A673 (cell line): ENCODE results near the gene ZBED3.

Source experiments
- CTCF ChIP-seq: fragments of 300-800, 200-600 bp; sonication (generic); conservative IDR thresholded peaks from 2 replicates; pipeline ENCODE4 v1.5.1; 2017; ENCODE audit warnings: low read depth, mild to moderate bottlenecking, antibody characterized with exemption, low read length, moderate library complexity, mixed read lengths
- EZH2 ChIP-seq: fragments of 200-600 bp; sonication (generic); IDR thresholded peaks from 2 replicates; pipeline ENCODE4 v1.6.1; 2017; ENCODE audit warnings: borderline replicate concordance, low read depth, mild to moderate bottlenecking, mixed read lengths, antibody characterized with exemption, low read length; ENCODE audit not compliant: poor library complexity, severe bottlenecking

- TF ChIP-seq CTCF (no peak), EZH2 (no peak)
These were observed 62.6 kb downstream of the ZBED3 start for GRCh38 chr5:77024490-77024889.
